Measurements from ENCODE around the gene GGPS1.

GGPS1 gene

GRCh38 chr1:235336903-235337302 is 8.5 kb downstream of the GGPS1 start:
- Histone ChIP-seq H3K4me3 (ENCODE audit: low read depth in 1 of 2, low read length in 1 of 2) (no peak overlapping the region), H3K27me3 (no peaks in the 10 kb centered on the region), H3K27ac (peak overlapping the region; percentile 60), H3K4me1 (ENCODE audit: control insufficient read depth in 1 of 2, insufficient read depth in 1 of 2, low read depth in 1 of 2, low read length in 1 of 2) (peaks cover 15 to 18% of the 10 kb centered on the region in 2 experiments), H3K9me3 (no peaks in the 10 kb centered on the region), H3K36me3 (peaks cover 55% of the 10 kb centered on the region)
- no peak for TF ChIP-seq CTCF (IDR thresholded peaks at IDR 0.05)

GRCh38 chr1:235339746-235340145 is 11.4 kb downstream of the GGPS1 start:
- Histone ChIP-seq H3K9me3 (no peaks in the 10 kb centered on the region), H3K4me3 (ENCODE audit: low read depth in 1 of 2, low read length in 1 of 2) (no peak overlapping the region), H3K4me1 (ENCODE audit: control insufficient read depth in 1 of 2, insufficient read depth in 1 of 2, low read depth in 1 of 2, low read length in 1 of 2) (no peaks in the 10 kb centered on the region), H3K27me3 (no peaks in the 10 kb centered on the region), H3K36me3 (peaks cover 75% of the 10 kb centered on the region), H3K27ac (no peak overlapping the region)
- no peak for TF ChIP-seq CTCF (IDR thresholded peaks at IDR 0.05)

- peaks cover 74% of the 10 kb centered on the region for H3K36me3 ChIP-seq
Measured at GRCh38 chr1:235341334-235341733, 13.0 kb downstream of the GGPS1 start.

GRCh38 chr1:235342039-235342438 is 13.7 kb downstream of the GGPS1 start:
- TF ChIP-seq CTCF (IDR thresholded peaks at IDR 0.05): no peak
- Histone ChIP-seq H3K4me1 (ENCODE audit: control insufficient read depth in 1 of 2, insufficient read depth in 1 of 2, low read depth in 1 of 2, low read length in 1 of 2) (no peaks in the 10 kb centered on the region), H3K27ac (no peak overlapping the region), H3K27me3 (no peaks in the 10 kb centered on the region), H3K9me3 (no peaks in the 10 kb centered on the region), H3K4me3 (ENCODE audit: low read depth in 1 of 2, low read length in 1 of 2) (no peak overlapping the region), H3K36me3 (peaks cover 70% of the 10 kb centered on the region)

More at GRCh38 chr1:235341334-235341733, 13.0 kb downstream of the GGPS1 start:
- Histone ChIP-seq H3K27ac (no peak overlapping the region), H3K27me3 (no peaks in the 10 kb centered on the region), H3K4me3 (ENCODE audit: low read depth in 1 of 2, low read length in 1 of 2) (no peak overlapping the region), H3K9me3 (no peaks in the 10 kb centered on the region), H3K4me1 (ENCODE audit: control insufficient read depth in 1 of 2, insufficient read depth in 1 of 2, low read depth in 1 of 2, low read length in 1 of 2) (no peaks in the 10 kb centered on the region)
- TF ChIP-seq CTCF (IDR thresholded peaks at IDR 0.05): no peak

- Histone ChIP-seq H3K27ac (no peak overlapping the region), H3K4me1 (ENCODE audit: control insufficient read depth in 1 of 2, insufficient read depth in 1 of 2, low read depth in 1 of 2, low read length in 1 of 2) (no peaks in the 10 kb centered on the region), H3K9me3 (no peaks in the 10 kb centered on the region), H3K4me3 (ENCODE audit: low read depth in 1 of 2, low read length in 1 of 2) (no peak overlapping the region), H3K27me3 (no peaks in the 10 kb centered on the region), H3K36me3 (peaks cover 66% of the 10 kb centered on the region)
- TF ChIP-seq CTCF (IDR thresholded peaks at IDR 0.05): no peak
Measured at GRCh38 chr1:235342471-235342870, 14.1 kb downstream of the GGPS1 start.

GRCh38 chr1:235343726-235344125 is 15.4 kb downstream of the GGPS1 start:
- TF ChIP-seq CTCF (IDR thresholded peaks at IDR 0.05): no peak
- no peak overlapping the region for H3K4me3 ChIP-seq (ENCODE audit: low read depth in 1 of 2, low read length in 1 of 2)
- no peak overlapping the region for H3K27ac ChIP-seq
- no peaks in the 10 kb centered on the region for H3K9me3 ChIP-seq
- peaks cover 57% of the 10 kb centered on the region for H3K36me3 ChIP-seq
- no peaks in the 10 kb centered on the region for H3K4me1 ChIP-seq (ENCODE audit: control insufficient read depth in 1 of 2, insufficient read depth in 1 of 2, low read depth in 1 of 2, low read length in 1 of 2)
- no peaks in the 10 kb centered on the region for H3K27me3 ChIP-seq
